ENCODE measurements around the gene AGPAT4. TPM values are rescaled to one million over a fixed set of nuclear protein-coding genes. Genes with fewer than 3 reads are reported as not detected.

Gene AGPAT4
- total RNA-seq, 2 donors from 2014 or later = 3.6 to 9.2 TPM

- Histone ChIP-seq H3K9ac (ENCODE audit: low read depth in 2 of 2, low read length in 2 of 2) (no peak overlapping the region), H3K27ac (no peak overlapping the region), H3K4me3 (no peak overlapping the region), H3K36me3 (no peaks in the 10 kb centered on the region), H3K27me3 (no peaks in the 10 kb centered on the region), H3K9me3 (no peaks in the 10 kb centered on the region), H3K4me1 (no peaks in the 10 kb centered on the region)
- TF ChIP-seq CTCF (IDR thresholded peaks at IDR 0.05) = no peak
- DNase-seq = no peak
- intact Hi-C loops (cut with DNase I) = no loop called here
Measured at GRCh38 chr6:161216616-161217205, 57.1 kb downstream of the AGPAT4 start.

- Histone ChIP-seq H3K9ac (ENCODE audit: low read depth in 2 of 2, low read length in 2 of 2) (no peak overlapping the region), H3K36me3 (no peaks in the 10 kb centered on the region), H3K27me3 (no peaks in the 10 kb centered on the region), H3K27ac (no peak overlapping the region), H3K4me1 (no peaks in the 10 kb centered on the region), H3K9me3 (no peaks in the 10 kb centered on the region), H3K4me3 (no peak overlapping the region)
- TF ChIP-seq CTCF (IDR thresholded peaks at IDR 0.05) = no peak
- no peak for DNase-seq
- intact Hi-C loops (cut with DNase I) = no loop called here
Measured at GRCh38 chr6:161215876-161216615, 57.8 kb downstream of the AGPAT4 start.

GRCh38 chr6:161215193-161215592 lies 58.7 kb downstream of the AGPAT4 start:
- Histone ChIP-seq H3K36me3 (no peaks in the 10 kb centered on the region), H3K9me3 (no peaks in the 10 kb centered on the region), H3K4me1 (no peaks in the 10 kb centered on the region), H3K4me3 (no peak overlapping the region), H3K9ac (ENCODE audit: low read depth in 2 of 2, low read length in 2 of 2) (no peak overlapping the region), H3K27ac (no peak overlapping the region), H3K27me3 (no peaks in the 10 kb centered on the region)
- no peak for DNase-seq
- intact Hi-C loops (cut with DNase I) = no loop called here
- no peak for TF ChIP-seq CTCF (IDR thresholded peaks at IDR 0.05)

GRCh38 chr6:161214722-161215121 lies 59.1 kb downstream of the AGPAT4 start:
- intact Hi-C loops (cut with DNase I) = no loop called here
- DNase-seq = no peak
- Histone ChIP-seq H3K9ac (ENCODE audit: low read depth in 2 of 2, low read length in 2 of 2) (no peak overlapping the region), H3K4me1 (no peaks in the 10 kb centered on the region), H3K9me3 (no peaks in the 10 kb centered on the region), H3K4me3 (no peak overlapping the region), H3K27ac (no peak overlapping the region), H3K27me3 (no peaks in the 10 kb centered on the region), H3K36me3 (no peaks in the 10 kb centered on the region)
- TF ChIP-seq CTCF (IDR thresholded peaks at IDR 0.05) = no peak

GRCh38 chr6:161212902-161213301 lies 61.0 kb downstream of the AGPAT4 start:
- no peaks in the 10 kb centered on the region for H3K27me3 ChIP-seq

More at GRCh38 chr6:161212902-161213301, 61.0 kb downstream of the AGPAT4 start:
- Histone ChIP-seq H3K4me3 (no peak overlapping the region), H3K4me1 (no peaks in the 10 kb centered on the region), H3K27ac (no peak overlapping the region), H3K36me3 (no peaks in the 10 kb centered on the region), H3K9ac (ENCODE audit: low read depth in 2 of 2, low read length in 2 of 2) (no peak overlapping the region), H3K9me3 (no peaks in the 10 kb centered on the region)
- TF ChIP-seq CTCF (IDR thresholded peaks at IDR 0.05) = no peak
- intact Hi-C loops (cut with DNase I) = no loop called here
- no peak for DNase-seq
